DOHH2 (cell line): ENCODE measurements around the gene PHLDA1.

Experiments used
- H3F3A ChIP-seq: fragments of 200-600 bp; sonication (generic), shearing (Covaris generic); 2 replicates; pipeline ENCODE4 v1.6.0; 2016; ENCODE audit warnings: antibody characterized with exemption, mild to moderate bottlenecking; ENCODE audit not compliant: control insufficient read depth, insufficient read depth
- H3K27ac ChIP-seq: fragments of 200-600 bp; sonication (generic); 2 replicates; pipeline ENCODE4 v1.5.1; 2014; ENCODE audit warnings: low read depth, mild to moderate bottlenecking, low read length, moderate library complexity
- H3K27me3 ChIP-seq: fragments of 200-600 bp; sonication (generic); 2 replicates; pipeline ENCODE4 v1.6.1; 2014; ENCODE audit warnings: mild to moderate bottlenecking, low read length, mixed read lengths; ENCODE audit not compliant: control insufficient read depth
- H3K36me3 ChIP-seq: fragments of 200-600 bp; sonication (generic); 2 replicates; pipeline ENCODE4 v1.6.1; 2014; ENCODE audit warnings: mild to moderate bottlenecking, low read length, moderate library complexity, mixed read lengths; ENCODE audit not compliant: control insufficient read depth
- H3K4me1 ChIP-seq: fragments of 200-600 bp; sonication (generic); 2 replicates; pipeline ENCODE4 v1.6.1; 2014; ENCODE audit warnings: mild to moderate bottlenecking, low read length, mixed read lengths; ENCODE audit not compliant: control insufficient read depth
- H3K4me2 ChIP-seq: fragments of 200-600 bp; sonication (generic); 2 replicates; pipeline ENCODE4 v1.6.0; 2014; ENCODE audit warnings: mild to moderate bottlenecking, low read length, moderate library complexity
- H3K4me3 ChIP-seq: fragments of 200-600 bp; sonication (generic); 2 replicates; pipeline ENCODE4 v1.5.1; 2014; ENCODE audit warnings: mild to moderate bottlenecking, low read length, mixed read lengths
- H3K79me2 ChIP-seq: fragments of 200-600 bp; sonication (generic); 2 replicates; pipeline ENCODE4 v1.6.1; 2014; ENCODE audit warnings: mild to moderate bottlenecking, low read length, mixed read lengths; ENCODE audit not compliant: control insufficient read depth
- H3K9me2 ChIP-seq: fragments of 200-600 bp; sonication (generic); replicated peaks from 2 replicates; pipeline ENCODE4 v1.6.1; 2014; ENCODE audit warnings: mild to moderate bottlenecking, low read length, mixed read lengths; ENCODE audit not compliant: control insufficient read depth
- H3K9me3 ChIP-seq: fragments of 200-600 bp; sonication (generic); 2 replicates; pipeline ENCODE4 v1.6.1; 2014; ENCODE audit warnings: antibody characterized with exemption, low read length, mixed read lengths; ENCODE audit not compliant: control insufficient read depth, insufficient read depth
- H4K20me1 ChIP-seq: fragments of 200-600 bp; sonication (generic); 2 replicates; pipeline ENCODE4 v1.6.0; 2014; ENCODE audit warnings: low read depth, mild to moderate bottlenecking, antibody characterized with exemption, low read length, moderate library complexity; ENCODE audit not compliant: control insufficient read depth, insufficient read depth
- CTCF ChIP-seq: fragments of 200-600 bp; sonication (generic); IDR thresholded peaks from one replicate; pipeline ENCODE4 v1.5.1; 2014; ENCODE audit warnings: antibody characterized with exemption, mild to moderate bottlenecking, low read depth, low read length; ENCODE audit not compliant: poor library complexity, severe bottlenecking
- EZH2phosphoT487 ChIP-seq: fragments of 200-600 bp; sonication (generic); IDR thresholded peaks from 2 replicates; pipeline ENCODE4 v1.6.1; 2017; ENCODE audit warnings: borderline replicate concordance, mild to moderate bottlenecking, antibody characterized with exemption, low read length, moderate library complexity, mixed read lengths

Gene PHLDA1

GRCh38 chr12:76047742-76048141 lies 16.2 kb upstream of the PHLDA1 start:
- Histone ChIP-seq H3K4me3 (no peak overlapping the region), H3K27me3 (no peaks in the 10 kb centered on the region), H3K79me2 (no peaks in the 10 kb centered on the region), H4K20me1 (peaks cover 7% of the 10 kb centered on the region; the same call in 1 of the 2 replicates), H3F3A (peaks cover 49% of the 10 kb centered on the region), H3K4me1 (no peaks in the 10 kb centered on the region), H3K9me3 (no peaks in the 10 kb centered on the region), H3K36me3 (peaks cover 81% of the 10 kb centered on the region), H3K9me2 (no peaks in the 10 kb centered on the region), H3K27ac (no peak overlapping the region), H3K4me2 (no peak overlapping the region)
- no peak for TF ChIP-seq EZH2phosphoT487
- TF ChIP-seq CTCF = no peak

GRCh38 chr12:76047060-76047459 lies 15.5 kb upstream of the PHLDA1 start:
- Histone ChIP-seq H3F3A (peaks cover 53% of the 10 kb centered on the region), H4K20me1 (peaks cover 12% of the 10 kb centered on the region; the same call in 1 of the 2 replicates), H3K79me2 (no peaks in the 10 kb centered on the region), H3K4me2 (no peak overlapping the region), H3K27ac (no peak overlapping the region), H3K36me3 (peaks cover 75% of the 10 kb centered on the region), H3K4me1 (no peaks in the 10 kb centered on the region), H3K4me3 (no peak overlapping the region), H3K9me2 (no peaks in the 10 kb centered on the region), H3K27me3 (no peaks in the 10 kb centered on the region), H3K9me3 (no peaks in the 10 kb centered on the region)
- TF ChIP-seq EZH2phosphoT487 = no peak
- TF ChIP-seq CTCF = no peak

- Histone ChIP-seq H3K27ac (no peak overlapping the region), H3K9me3 (no peaks in the 10 kb centered on the region), H3K36me3 (peaks cover 39% of the 10 kb centered on the region), H3K27me3 (no peaks in the 10 kb centered on the region), H4K20me1 (peaks cover 20% of the 10 kb centered on the region), H3K4me3 (no peak overlapping the region), H3K9me2 (no peaks in the 10 kb centered on the region), H3K4me1 (no peaks in the 10 kb centered on the region), H3K4me2 (no peak overlapping the region), H3F3A (peaks cover 70% of the 10 kb centered on the region), H3K79me2 (no peaks in the 10 kb centered on the region)
- no peak for TF ChIP-seq EZH2phosphoT487
- TF ChIP-seq CTCF = no peak
Observed at GRCh38 chr12:76043377-76043776, 11.8 kb upstream of the PHLDA1 start.

- peaks cover 75% of the 10 kb centered on the region for H3F3A ChIP-seq
Observed at GRCh38 chr12:76042147-76042546, 10.6 kb upstream of the PHLDA1 start.

More at GRCh38 chr12:76042147-76042546, 10.6 kb upstream of the PHLDA1 start:
- Histone ChIP-seq H3K4me1 (peaks cover 6% of the 10 kb centered on the region), H3K9me3 (no peaks in the 10 kb centered on the region), H3K27me3 (no peaks in the 10 kb centered on the region), H3K36me3 (peaks cover 27% of the 10 kb centered on the region), H3K9me2 (no peaks in the 10 kb centered on the region), H3K4me3 (no peak overlapping the region), H4K20me1 (peaks cover 20% of the 10 kb centered on the region), H3K4me2 (no peak overlapping the region), H3K79me2 (no peaks in the 10 kb centered on the region), H3K27ac (no peak overlapping the region)
- TF ChIP-seq EZH2phosphoT487 (no peak), CTCF (no peak)
